Heart left ventricle (tissue), 13 donors: ENCODE data around the gene SOCS3.

Experiments used
- CTCF ChIP-seq, 12 donors: fragments of 200-600 bp; sonication (generic) in 4 of 12; IDR thresholded peaks; one replicate each; pipeline versions ENCODE4 v1.5.0 to v1.8.0; 2018 to 2022; ENCODE audit warnings: antibody characterized with exemption in 12 of 12, mild to moderate bottlenecking in 5 of 12
- POLR2A ChIP-seq, 2 donors: fragments of 450-650 bp; IDR thresholded peaks; one replicate each; pipeline ENCODE4 v1.6.1; 2017; ENCODE audit warnings: antibody characterized with exemption in 2 of 2, mild to moderate bottlenecking in 2 of 2, moderate library complexity in 2 of 2
- donor health status: ischemic (EF 13 %, LVEDD 7.1; RV severe dilation, severe dysfunction).
- donor health status: DM: no; HTN: yes; CAD: no.
- donor health status: DM: no; HTN: no; CAD: no.
- donor health status: ischemic (EF 25% LVEDD 6.9; RV normal size, moderate dysfunction).
- donor health status: ischemic (EF 25% LVEDD 5.7; RV mildly dilated, moderate dysfunction).
- donor health status: ischemic (EF 35%, LVEDD 5.7; RV mildly dilated, moderate dysfunction).
- donor health status: nonischemic (EF 11% LVEDD 7.7; RV severe dilation, severe dysfunction).
- donor health status: DM: yes; HTN: yes; CAD: no.
- donor health status: PGD.
- donor health status: ischemic (EF 29% LVEDD 5.4; RV normal size, mild dysfunction).
- donor health status: nonischemic (EF 23%, LVEDD 6.1; RV moderate dilation, normal function).

DNA sequence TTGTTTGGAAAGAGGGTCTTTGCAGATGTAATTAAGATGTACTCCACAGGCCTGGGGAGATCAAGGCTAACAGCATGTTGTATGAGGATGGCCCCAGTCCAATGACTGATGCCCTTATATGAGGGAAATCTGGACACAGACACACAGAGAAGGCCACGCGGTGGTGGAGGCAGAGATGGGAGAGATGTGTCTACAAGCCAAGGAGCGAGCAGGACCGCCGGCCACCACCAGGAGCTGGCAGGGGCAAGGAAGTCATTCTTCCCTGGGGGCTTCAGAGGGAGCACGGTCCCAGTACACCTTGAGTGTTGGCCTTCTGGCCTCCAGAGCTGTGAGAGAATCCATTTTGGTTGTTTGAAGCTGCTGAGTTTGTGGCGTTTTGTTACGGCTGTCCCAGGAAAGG is 14.7 kb downstream of the SOCS3 start:
- no peak for TF ChIP-seq POLR2A (IDR thresholded peaks at IDR 0.05)
- no peak for TF ChIP-seq CTCF (IDR thresholded peaks at IDR 0.05)
